Gastrocnemius medialis (tissue), 4 donors: ENCODE data around the gene NADSYN1. TPM values are rescaled to one million over a fixed set of nuclear protein-coding genes. Genes with fewer than 3 reads are reported as not detected.

ENCODE experiments used
- ATAC-seq, 2 donors: fragments of 150-250 bp; one replicate each; pipeline ENCODE4 v1.9.1; 2016
- DNase-seq, 2 donors: peaks; one replicate each; pipeline ENCODE4 v3.0.0-alpha.2; 2019
- H3K27ac ChIP-seq, 4 donors: fragments of 200-600 bp; sonication (generic); 1 replicate in 1 of 4; 2 replicates in 3 of 4; pipeline ENCODE4 v1.5.1; 2016 to 2018; ENCODE audit warnings: mild to moderate bottlenecking in 2 of 4, moderate library complexity in 1 of 4
- H3K27me3 ChIP-seq, 3 donors: fragments of 200-600 bp; sonication (generic) in 2 of 3; 1 replicate in 1 of 3; 2 replicates in 2 of 3; pipeline versions ENCODE4 v1.5.1 to v1.6.0; 2016 to 2019; ENCODE audit warnings: mild to moderate bottlenecking in 1 of 3, moderate library complexity in 1 of 3
- H3K36me3 ChIP-seq, 2 donors: fragments of 200-600 bp; sonication (generic) in 1 of 2; one replicate each; pipeline ENCODE4 v1.5.1; 2017 to 2018
- H3K4me1 ChIP-seq, 2 donors: fragments of 200-600 bp; sonication (generic) in 1 of 2; one replicate each; pipeline ENCODE4 v1.5.1; 2016 to 2017; ENCODE audit warnings: mild to moderate bottlenecking in 2 of 2
- H3K4me3 ChIP-seq, 4 donors: fragments of 200-600 bp; sonication (generic) in 3 of 4; 1 replicate in 1 of 4; 2 replicates in 3 of 4; pipeline ENCODE4 v1.5.1; 2016 to 2019; ENCODE audit warnings: mild to moderate bottlenecking in 2 of 4
- H3K9me3 ChIP-seq, 3 donors: fragments of 200-600 bp; sonication (generic) in 2 of 3; 1 replicate in 1 of 3; 2 replicates in 2 of 3; pipeline ENCODE4 v1.5.1; 2016 to 2019
- POLR2A ChIP-seq, 2 donors: fragments of 450-650 bp; IDR thresholded peaks; one replicate each; pipeline ENCODE4 v1.6.1; 2017; ENCODE audit warnings: antibody characterized with exemption in 2 of 2, mild to moderate bottlenecking in 2 of 2, moderate library complexity in 2 of 2
- in situ Hi-C, 4 donors: fragments of 200-750 bp; cut with MboI; loops; one replicate each; pipeline versions ENCODE4 v1.15.0 to v1.8.0; 2017; ENCODE audit warnings: low sequenced_read_pairs in 4 of 4
- intact Hi-C: fragments of 100-400 bp; cut with DNase I; formaldehyde crosslinking; loops from one replicate; pipeline ENCODE4 v1.15.1; 2023; ENCODE audit warnings: low total_unique reads
- total RNA-seq, 4 donors: library from RNA; depleted of rRNA; stranded (reverse); fragments of >200 nt; gene quantifications; one replicate each; pipeline versions ENCODE4 v1.1.0 to v1.2.3, GENCODE V29; 2016
- TF ChIP-seq, protein P1 (sequence below), 5 experiments: fragments of 450-650 bp in 3 of 5; fragments of 200-600 bp in 2 of 5; sonication (generic) in 2 of 5; IDR thresholded peaks in 4 of 5; conservative IDR thresholded peaks in 1 of 5; 1 replicate in 4 of 5; 2 replicates in 1 of 5; pipeline ENCODE4 v1.5.1; 2016 to 2019; ENCODE audit warnings: antibody characterized with exemption in 5 of 5, mild to moderate bottlenecking in 3 of 5, moderate library complexity in 3 of 5

Gene NADSYN1
- total RNA-seq, 4 donors from 2014 or later, result 10.5 to 27.1 (median 16.0) TPM

GRCh38 chr11:71437879-71438278 is 15.1 kb upstream of the NADSYN1 start:
- Histone ChIP-seq H3K4me1 (no peaks in the 10 kb centered on the region), H3K27me3 (no peaks in the 10 kb centered on the region), H3K27ac (no peak overlapping the region), H3K4me3 (no peak overlapping the region), H3K9me3 (no peaks in the 10 kb centered on the region), H3K36me3 (peaks cover 0 to 21% of the 10 kb centered on the region in 2 donors)
- DNase-seq (no peak), ATAC-seq (no peak)
- TF ChIP-seq, protein P1, sequence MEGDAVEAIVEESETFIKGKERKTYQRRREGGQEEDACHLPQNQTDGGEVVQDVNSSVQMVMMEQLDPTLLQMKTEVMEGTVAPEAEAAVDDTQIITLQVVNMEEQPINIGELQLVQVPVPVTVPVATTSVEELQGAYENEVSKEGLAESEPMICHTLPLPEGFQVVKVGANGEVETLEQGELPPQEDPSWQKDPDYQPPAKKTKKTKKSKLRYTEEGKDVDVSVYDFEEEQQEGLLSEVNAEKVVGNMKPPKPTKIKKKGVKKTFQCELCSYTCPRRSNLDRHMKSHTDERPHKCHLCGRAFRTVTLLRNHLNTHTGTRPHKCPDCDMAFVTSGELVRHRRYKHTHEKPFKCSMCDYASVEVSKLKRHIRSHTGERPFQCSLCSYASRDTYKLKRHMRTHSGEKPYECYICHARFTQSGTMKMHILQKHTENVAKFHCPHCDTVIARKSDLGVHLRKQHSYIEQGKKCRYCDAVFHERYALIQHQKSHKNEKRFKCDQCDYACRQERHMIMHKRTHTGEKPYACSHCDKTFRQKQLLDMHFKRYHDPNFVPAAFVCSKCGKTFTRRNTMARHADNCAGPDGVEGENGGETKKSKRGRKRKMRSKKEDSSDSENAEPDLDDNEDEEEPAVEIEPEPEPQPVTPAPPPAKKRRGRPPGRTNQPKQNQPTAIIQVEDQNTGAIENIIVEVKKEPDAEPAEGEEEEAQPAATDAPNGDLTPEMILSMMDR (IDR thresholded peaks at IDR 0.05 in 4 of 5, conservative IDR thresholded peaks at IDR 0.05 in 1 of 5), result no peak
- TF ChIP-seq POLR2A (IDR thresholded peaks at IDR 0.05), result no peak
- intact Hi-C loops, result no loop called here
- in situ Hi-C loops, result no loop called here

DNA sequence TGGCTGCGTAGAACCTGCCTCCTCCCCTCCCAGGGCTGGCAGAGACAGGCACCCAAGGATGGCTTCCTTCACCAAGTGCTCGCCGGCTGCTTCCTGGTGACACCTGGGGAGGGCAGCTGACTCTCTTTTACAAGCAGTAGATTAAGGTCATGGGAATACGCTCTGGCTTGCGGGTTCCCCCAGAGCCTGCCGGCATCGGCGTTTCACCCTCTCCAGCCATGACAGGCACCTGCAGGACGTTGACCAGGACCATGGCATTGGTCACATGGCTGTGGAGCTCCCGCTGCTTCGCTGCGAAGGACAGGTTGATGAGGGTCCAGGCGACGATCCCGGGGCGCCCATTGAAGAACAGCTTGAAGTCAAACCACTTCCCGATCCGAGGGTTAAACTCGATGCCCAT is 14.4 kb upstream of the NADSYN1 start:
- H3K27me3 ChIP-seq, result no peaks in the 10 kb centered on the region
- intact Hi-C loops, result no loop called here
- H3K4me3 ChIP-seq, result no peak overlapping the region
- H3K36me3 ChIP-seq, result peaks cover 0 to 29% of the 10 kb centered on the region in 2 donors
- DNase-seq (no peak), ATAC-seq (no peak)
- no peaks in the 10 kb centered on the region for H3K4me1 ChIP-seq
- no peaks in the 10 kb centered on the region for H3K9me3 ChIP-seq
- TF ChIP-seq POLR2A (IDR thresholded peaks at IDR 0.05), result no peak
- no peak overlapping the region for H3K27ac ChIP-seq
- in situ Hi-C loops, result no loop called here

GRCh38 chr11:71440021-71440755 is 12.8 kb upstream of the NADSYN1 start:
- no peaks in the 10 kb centered on the region for H3K9me3 ChIP-seq
- in situ Hi-C loops (no loop called here), intact Hi-C loops (no loop called here)
- no peak for DNase-seq
- TF ChIP-seq, protein P1 (IDR thresholded peaks at IDR 0.05 in 4 of 5, conservative IDR thresholded peaks at IDR 0.05 in 1 of 5), result no peak
- TF ChIP-seq POLR2A (IDR thresholded peaks at IDR 0.05), result no peak
- H3K4me1 ChIP-seq, result no peaks in the 10 kb centered on the region
- ATAC-seq, result no peak
- no peak overlapping the region for H3K4me3 ChIP-seq
- H3K36me3 ChIP-seq, result peaks cover 0 to 34% of the 10 kb centered on the region in 2 donors
- H3K27me3 ChIP-seq, result no peaks in the 10 kb centered on the region
- no peak overlapping the region for H3K27ac ChIP-seq

DNA sequence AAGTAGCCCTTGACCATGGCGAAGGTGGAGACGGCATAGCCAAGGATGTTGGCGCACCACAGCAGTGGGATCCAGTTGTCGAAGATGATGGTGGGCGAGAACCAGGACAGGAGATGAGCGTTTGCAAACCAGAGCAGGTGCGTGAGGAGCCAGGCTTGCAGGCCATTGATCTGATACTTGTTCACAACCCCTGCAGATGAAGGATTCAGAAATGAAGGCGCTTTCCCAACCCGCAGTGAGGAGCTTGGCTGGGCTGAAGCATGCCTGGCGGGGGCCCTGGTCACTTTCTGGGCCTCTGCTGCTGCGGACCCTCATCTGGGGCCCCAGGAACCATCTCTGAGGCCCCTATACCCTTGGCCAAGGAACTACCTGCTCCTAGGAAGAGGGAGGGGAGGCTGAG is 11.8 kb upstream of the NADSYN1 start:
- no peaks in the 10 kb centered on the region for H3K27me3 ChIP-seq
- H3K4me3 ChIP-seq, result no peak overlapping the region
- in situ Hi-C loops (no loop called here), intact Hi-C loops (no loop called here)
- DNase-seq (no peak), ATAC-seq (no peak)
- no peak overlapping the region for H3K27ac ChIP-seq
- peaks cover 0 to 34% of the 10 kb centered on the region in 2 donors for H3K36me3 ChIP-seq
- no peaks in the 10 kb centered on the region for H3K9me3 ChIP-seq
- H3K4me1 ChIP-seq, result no peaks in the 10 kb centered on the region
- TF ChIP-seq, protein P1 (IDR thresholded peaks at IDR 0.05 in 4 of 5, conservative IDR thresholded peaks at IDR 0.05 in 1 of 5), result no peak

DNA sequence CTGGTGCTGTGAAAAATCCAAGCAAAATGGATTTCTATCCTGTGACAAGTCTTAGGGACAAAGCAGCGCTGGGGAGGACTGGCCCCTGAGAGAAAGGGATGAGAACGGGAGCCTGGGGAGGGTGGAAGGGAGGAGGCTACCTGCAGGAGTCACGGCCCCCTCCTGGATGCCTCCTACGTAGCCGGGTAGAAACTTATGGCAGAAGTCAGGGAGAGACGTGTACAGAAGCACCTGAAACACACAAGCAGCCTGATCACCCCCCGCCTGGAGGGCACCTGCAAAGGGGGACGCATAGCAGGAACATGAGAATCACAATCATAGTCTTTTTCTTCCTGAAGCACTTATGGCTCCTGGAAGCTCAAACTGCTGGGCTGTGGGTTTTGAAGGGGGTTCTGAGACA is 10.9 kb upstream of the NADSYN1 start:
- DNase-seq (no peak), ATAC-seq (no peak)
- Histone ChIP-seq H3K9me3 (no peaks in the 10 kb centered on the region), H3K36me3 (peaks cover 0 to 34% of the 10 kb centered on the region in 2 donors), H3K4me3 (no peak overlapping the region), H3K4me1 (no peaks in the 10 kb centered on the region), H3K27me3 (no peaks in the 10 kb centered on the region), H3K27ac (no peak overlapping the region)
- in situ Hi-C loops, result no loop called here
- intact Hi-C loops, result no loop called here
- TF ChIP-seq POLR2A (IDR thresholded peaks at IDR 0.05), result no peak
- TF ChIP-seq, protein P1 (IDR thresholded peaks at IDR 0.05 in 4 of 5, conservative IDR thresholded peaks at IDR 0.05 in 1 of 5), result no peak
